ENCODE measurements around the gene SLC37A2. TPM values are rescaled to one million over a fixed set of nuclear protein-coding genes. Genes with fewer than 3 reads are reported as not detected.

SLC37A2 gene
- total and polyA plus RNA-seq, 9 donors: 2.4 to 8.4 (median 3.3) TPM

DNA sequence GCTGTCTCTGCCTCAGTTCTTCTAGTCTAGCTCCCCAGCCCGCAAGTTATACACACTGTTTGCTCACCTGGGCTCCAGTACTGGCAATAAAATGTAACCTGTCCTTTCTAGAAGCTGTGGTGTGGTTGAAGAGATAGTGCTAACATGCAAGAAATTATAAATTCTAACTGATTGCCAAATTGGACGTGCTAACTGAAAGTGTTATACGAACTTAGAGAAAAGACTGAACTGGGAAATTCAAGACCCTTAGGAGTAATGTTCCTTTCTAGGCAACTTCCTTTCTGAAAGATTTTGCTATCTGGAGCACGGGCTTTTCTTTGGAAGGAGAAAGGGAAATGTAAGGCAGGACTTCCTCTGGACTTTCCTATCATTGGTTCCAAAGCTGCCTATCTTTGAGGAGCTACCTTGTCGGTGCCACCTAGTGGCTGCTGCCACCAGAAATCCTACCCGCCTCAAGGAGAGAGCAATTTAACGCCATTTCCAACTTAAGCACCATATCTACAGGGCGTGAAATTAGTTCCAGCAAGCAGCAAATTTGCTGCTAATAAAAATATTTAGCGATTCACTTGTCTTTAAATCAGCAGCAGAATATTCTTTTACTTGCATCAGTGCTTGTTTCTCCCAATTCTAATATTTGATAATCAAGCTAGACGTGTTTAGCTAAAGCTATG is 61.0 kb downstream of the SLC37A2 start:
- peak; percentile 77 for DNase-seq

DNA sequence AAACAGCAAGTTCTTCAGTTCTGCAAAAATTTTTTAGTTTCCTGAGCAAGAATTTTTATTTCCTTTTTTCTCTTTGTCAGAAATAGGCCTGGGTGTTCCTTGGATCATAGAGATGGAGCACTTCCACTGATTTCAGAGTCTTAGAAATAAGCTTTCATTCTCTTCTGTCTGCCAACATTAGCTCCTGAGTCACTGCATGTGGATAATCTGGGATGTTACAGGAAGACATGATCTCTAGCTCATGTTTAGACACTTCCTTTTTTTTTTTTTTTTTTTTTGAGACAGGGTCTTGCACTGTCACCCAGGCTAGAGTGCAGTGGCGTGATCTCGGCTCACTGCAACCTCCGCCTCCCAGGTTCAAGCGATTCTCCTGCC is 61.5 kb downstream of the SLC37A2 start:
- peaks cover 7% of the 10 kb centered on the region for H3K4me1 ChIP-seq (ENCODE audit: control insufficient read depth, insufficient read depth, low read length)
- H3K27me3 ChIP-seq (ENCODE audit: control insufficient read depth, insufficient read depth, low read length): peaks cover 9% of the 10 kb centered on the region
- no CpG with 5 or more reads among the region's 4 CpGs for WGBS (ENCODE audit: insufficient coverage)
- DNase-seq: peak; percentile 19
- no peaks in the 10 kb centered on the region for H3K9me3 ChIP-seq (replicated peaks; ENCODE audit: control insufficient read depth, low read depth, low read length)
- H3K4me3 ChIP-seq (ENCODE audit: low read length): no peak overlapping the region
- H3K36me3 ChIP-seq (ENCODE audit: control insufficient read depth, insufficient read depth, low read length): no peaks in the 10 kb centered on the region
- H3K27ac ChIP-seq (ENCODE audit: low read length): no peak overlapping the region

More for the DNA sequence above, 61.0 kb downstream of the SLC37A2 start:
- no peak overlapping the region for H3K27ac ChIP-seq (ENCODE audit: low read length)
- peaks cover 6% of the 10 kb centered on the region for H3K27me3 ChIP-seq (ENCODE audit: control insufficient read depth, insufficient read depth, low read length)
- H3K4me1 ChIP-seq (ENCODE audit: control insufficient read depth, insufficient read depth, low read length): peaks cover 7% of the 10 kb centered on the region
- 52% methylated on average over 5 of the region's 10 CpGs for WGBS (ENCODE audit: insufficient coverage)
- no peaks in the 10 kb centered on the region for H3K36me3 ChIP-seq (ENCODE audit: control insufficient read depth, insufficient read depth, low read length)
- no peaks in the 10 kb centered on the region for H3K9me3 ChIP-seq (replicated peaks; ENCODE audit: control insufficient read depth, low read depth, low read length)
- H3K4me3 ChIP-seq (ENCODE audit: low read length): peak overlapping the region; percentile 14

DNA sequence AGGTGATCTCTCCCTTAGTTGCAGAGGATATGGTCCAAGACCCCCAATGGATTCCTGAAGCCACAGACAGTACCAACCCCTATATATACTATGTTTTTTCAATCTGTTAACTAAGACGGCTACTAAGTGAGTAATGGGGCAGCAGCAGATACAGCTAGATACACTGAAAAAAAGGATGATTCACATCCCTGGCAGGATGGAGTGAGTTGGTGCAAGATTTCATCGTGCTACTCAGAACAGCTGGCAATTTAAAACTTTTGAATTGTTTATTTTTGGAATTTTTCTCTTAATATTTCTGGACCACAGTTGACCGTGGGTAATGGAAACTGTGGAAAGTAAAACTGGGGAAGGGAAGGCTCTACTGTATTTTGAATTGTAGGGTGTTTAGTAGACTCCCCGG is 65.3 kb downstream of the SLC37A2 start:
- H3K9me3 ChIP-seq (replicated peaks; ENCODE audit: control insufficient read depth, low read depth, low read length): no peaks in the 10 kb centered on the region
- peaks cover 14% of the 10 kb centered on the region for H3K27me3 ChIP-seq (ENCODE audit: control insufficient read depth, insufficient read depth, low read length)
- DNase-seq: no peak
- H3K4me3 ChIP-seq (ENCODE audit: low read length): no peak overlapping the region
- H3K4me1 ChIP-seq (ENCODE audit: control insufficient read depth, insufficient read depth, low read length): peaks cover 3% of the 10 kb centered on the region
- no peak overlapping the region for H3K27ac ChIP-seq (ENCODE audit: low read length)
- WGBS (ENCODE audit: insufficient coverage): 57% methylated on average over 1 of the region's 4 CpGs
- no peaks in the 10 kb centered on the region for H3K36me3 ChIP-seq (ENCODE audit: control insufficient read depth, insufficient read depth, low read length)

DNA sequence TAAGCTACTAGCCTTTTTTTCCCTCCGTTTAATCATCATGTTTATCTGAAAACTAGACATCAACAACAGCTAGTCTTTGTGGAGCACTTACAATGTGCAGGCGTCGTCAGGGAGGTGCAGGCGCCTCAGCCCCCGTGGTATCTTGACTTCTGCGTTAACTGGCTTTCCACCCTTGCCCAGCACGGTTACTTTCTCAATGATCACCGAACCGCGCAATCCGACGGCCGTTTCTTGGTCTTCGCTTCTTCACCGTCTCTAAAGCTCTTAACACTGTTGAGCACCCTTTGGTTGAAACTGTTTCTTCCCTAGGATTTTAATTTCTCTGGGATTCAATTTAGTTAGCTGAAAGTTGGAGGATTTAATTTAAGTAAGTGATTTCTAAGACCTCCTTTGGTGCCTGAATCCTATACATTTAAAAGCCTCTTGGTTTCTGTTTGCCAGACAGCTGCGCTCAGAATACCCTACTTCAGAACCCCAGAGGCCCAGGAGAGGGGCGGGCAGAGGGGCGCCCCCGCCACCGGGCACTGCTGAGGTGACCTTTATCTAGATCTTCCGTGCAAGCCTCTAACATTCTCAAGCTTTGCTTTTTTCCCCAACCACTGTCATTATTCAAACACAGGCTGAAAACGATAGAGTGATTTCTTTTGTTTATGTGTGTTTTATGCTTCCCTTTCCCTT is 66.3 kb downstream of the SLC37A2 start:
- H3K36me3 ChIP-seq (ENCODE audit: control insufficient read depth, insufficient read depth, low read length): no peaks in the 10 kb centered on the region
- H3K4me1 ChIP-seq (ENCODE audit: control insufficient read depth, insufficient read depth, low read length): no peaks in the 10 kb centered on the region
- no peak overlapping the region for H3K27ac ChIP-seq (ENCODE audit: low read length)
- H3K27me3 ChIP-seq (ENCODE audit: control insufficient read depth, insufficient read depth, low read length): peaks cover 14% of the 10 kb centered on the region
- no peaks in the 10 kb centered on the region for H3K9me3 ChIP-seq (replicated peaks; ENCODE audit: control insufficient read depth, low read depth, low read length)
- WGBS (ENCODE audit: insufficient coverage): 78% methylated on average over 15 of the region's 22 CpGs
- H3K4me3 ChIP-seq (ENCODE audit: low read length): no peak overlapping the region
- no peak for DNase-seq

DNA sequence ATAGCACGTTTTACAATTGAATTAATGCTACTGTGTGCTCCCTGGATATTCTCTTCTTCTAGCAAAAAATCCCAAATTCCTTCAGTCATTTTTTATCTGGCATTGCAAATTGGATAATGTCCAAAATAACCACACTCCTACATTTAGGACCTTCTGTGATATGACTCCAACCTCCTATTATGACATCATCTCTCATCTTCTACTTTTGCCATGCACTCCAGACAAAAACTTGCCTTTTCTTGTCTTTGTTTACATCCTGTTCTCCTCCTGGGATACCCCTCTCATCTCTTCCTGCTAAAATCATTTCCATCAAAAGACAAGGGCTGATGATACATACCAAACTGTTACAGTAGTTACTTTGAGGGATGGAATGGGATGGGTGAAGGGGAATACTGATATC is 69.0 kb downstream of the SLC37A2 start:
- peaks cover 10% of the 10 kb centered on the region for H3K27me3 ChIP-seq (ENCODE audit: control insufficient read depth, insufficient read depth, low read length)
- no peaks in the 10 kb centered on the region for H3K36me3 ChIP-seq (ENCODE audit: control insufficient read depth, insufficient read depth, low read length)
- H3K9me3 ChIP-seq (replicated peaks; ENCODE audit: control insufficient read depth, low read depth, low read length): no peaks in the 10 kb centered on the region
- WGBS (ENCODE audit: insufficient coverage): 67% methylated on average over 1 of the region's 1 CpG
- H3K4me3 ChIP-seq (ENCODE audit: low read length): no peak overlapping the region
- H3K27ac ChIP-seq (ENCODE audit: low read length): no peak overlapping the region
- DNase-seq: no peak
- H3K4me1 ChIP-seq (ENCODE audit: control insufficient read depth, insufficient read depth, low read length): no peaks in the 10 kb centered on the region

DNA sequence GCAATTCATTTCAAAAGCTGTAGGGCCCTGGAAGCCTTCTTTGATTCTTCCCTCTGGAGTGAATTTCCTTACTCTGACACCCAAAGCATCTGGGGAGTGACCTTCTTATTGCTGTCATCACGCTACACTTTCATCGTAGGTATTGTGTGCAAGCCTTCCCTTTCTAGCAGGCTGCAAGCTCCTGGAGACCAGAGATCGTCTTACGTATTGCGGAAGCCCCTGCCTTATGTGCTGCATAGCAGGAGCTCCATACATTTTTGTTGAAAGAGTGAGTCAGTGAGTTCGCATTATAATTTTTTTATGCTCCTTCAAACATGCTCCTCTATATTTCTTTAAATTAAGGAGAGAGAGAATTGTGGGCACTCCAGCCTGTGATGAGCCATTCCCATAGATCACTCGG is 69.5 kb downstream of the SLC37A2 start:
- Histone ChIP-seq H3K4me3 (ENCODE audit: low read length) (no peak overlapping the region), H3K27me3 (ENCODE audit: control insufficient read depth, insufficient read depth, low read length) (peaks cover 10% of the 10 kb centered on the region), H3K4me1 (ENCODE audit: control insufficient read depth, insufficient read depth, low read length) (no peaks in the 10 kb centered on the region), H3K27ac (ENCODE audit: low read length) (no peak overlapping the region), H3K36me3 (ENCODE audit: control insufficient read depth, insufficient read depth, low read length) (no peaks in the 10 kb centered on the region), H3K9me3 (replicated peaks; ENCODE audit: control insufficient read depth, low read depth, low read length) (no peaks in the 10 kb centered on the region)
- DNase-seq: no peak
- 43% methylated on average over 3 of the region's 7 CpGs for WGBS (ENCODE audit: insufficient coverage)

DNA sequence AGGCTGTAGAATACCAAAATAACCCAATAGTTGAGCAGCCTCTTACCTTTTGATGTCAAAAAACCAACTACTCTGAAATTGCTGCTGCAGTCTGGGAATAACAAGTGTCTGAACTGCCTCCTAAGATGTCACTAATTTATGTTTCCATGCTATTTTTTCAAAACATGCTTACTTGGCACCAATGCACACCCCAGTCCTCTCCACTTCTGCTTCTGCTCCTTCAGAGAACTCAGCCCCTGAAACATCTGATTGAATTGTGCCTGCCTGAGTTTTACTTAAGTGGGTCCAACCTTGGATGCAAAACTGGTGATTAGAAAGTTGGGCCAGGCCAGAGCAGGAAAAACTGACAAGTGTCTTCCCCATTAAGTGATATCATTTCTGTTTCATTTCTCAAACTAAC is 72.9 kb downstream of the SLC37A2 start:
- H3K4me3 ChIP-seq (ENCODE audit: low read length): no peak overlapping the region
- H3K27me3 ChIP-seq (ENCODE audit: control insufficient read depth, insufficient read depth, low read length): peaks cover 8% of the 10 kb centered on the region
- peaks cover 11% of the 10 kb centered on the region for H3K4me1 ChIP-seq (ENCODE audit: control insufficient read depth, insufficient read depth, low read length)
- H3K9me3 ChIP-seq (replicated peaks; ENCODE audit: control insufficient read depth, low read depth, low read length): no peaks in the 10 kb centered on the region
- no peak overlapping the region for H3K27ac ChIP-seq (ENCODE audit: low read length)
- no peak for DNase-seq
- H3K36me3 ChIP-seq (ENCODE audit: control insufficient read depth, insufficient read depth, low read length): no peaks in the 10 kb centered on the region

DNA sequence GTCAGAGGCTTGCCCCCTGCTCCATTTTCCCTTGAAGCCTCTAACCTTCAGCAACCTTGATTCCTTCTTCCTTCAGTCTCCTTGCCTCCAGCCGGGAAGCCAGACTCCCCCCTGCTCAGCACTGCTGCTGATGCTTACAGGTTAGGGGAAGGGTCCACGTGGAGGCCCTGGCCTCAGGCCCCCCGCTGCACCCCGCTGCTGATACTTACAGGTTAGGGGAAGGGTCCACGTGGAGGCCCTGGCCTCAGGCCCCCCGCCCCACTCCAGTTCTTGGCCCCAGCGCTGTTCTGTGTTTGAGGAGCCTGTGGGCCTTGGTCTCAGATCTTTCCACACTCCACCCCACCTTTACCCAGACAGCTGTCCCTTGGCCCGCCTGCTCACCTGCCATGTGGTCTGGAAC is 75.9 kb downstream of the SLC37A2 start:
- Histone ChIP-seq H3K27ac (ENCODE audit: low read length) (no peak overlapping the region), H3K36me3 (ENCODE audit: control insufficient read depth, insufficient read depth, low read length) (no peaks in the 10 kb centered on the region), H3K4me1 (ENCODE audit: control insufficient read depth, insufficient read depth, low read length) (peaks cover 16% of the 10 kb centered on the region), H3K9me3 (replicated peaks; ENCODE audit: control insufficient read depth, low read depth, low read length) (no peaks in the 10 kb centered on the region), H3K4me3 (ENCODE audit: low read length) (no peak overlapping the region), H3K27me3 (ENCODE audit: control insufficient read depth, insufficient read depth, low read length) (peaks cover 3% of the 10 kb centered on the region)
- WGBS (ENCODE audit: insufficient coverage): no CpG with 5 or more reads among the region's 8 CpGs
- no peak for DNase-seq

DNA sequence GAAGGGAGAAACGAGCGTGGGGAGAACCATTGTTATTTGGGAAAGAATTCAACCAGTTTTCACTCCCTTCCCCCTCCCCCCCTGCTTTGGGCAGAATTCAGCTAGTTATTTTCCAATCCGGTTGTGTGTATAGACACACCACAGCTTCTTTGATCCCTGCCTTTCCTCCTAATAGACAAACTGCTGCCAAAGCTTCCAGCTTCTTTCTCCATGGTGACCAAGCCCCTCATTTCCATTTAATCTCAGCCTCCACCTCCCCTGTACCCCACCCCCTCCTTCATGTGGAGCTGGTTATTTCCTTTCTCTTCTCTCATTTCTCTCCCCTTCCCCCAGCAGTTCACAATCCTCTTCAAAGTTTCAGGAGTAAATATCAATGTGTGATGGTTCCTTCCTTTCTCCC is 76.7 kb downstream of the SLC37A2 start:
- Histone ChIP-seq H3K9me3 (replicated peaks; ENCODE audit: control insufficient read depth, low read depth, low read length) (no peaks in the 10 kb centered on the region), H3K27ac (ENCODE audit: low read length) (no peak overlapping the region), H3K36me3 (ENCODE audit: control insufficient read depth, insufficient read depth, low read length) (no peaks in the 10 kb centered on the region), H3K4me3 (ENCODE audit: low read length) (no peak overlapping the region), H3K27me3 (ENCODE audit: control insufficient read depth, insufficient read depth, low read length) (peaks cover 3% of the 10 kb centered on the region), H3K4me1 (ENCODE audit: control insufficient read depth, insufficient read depth, low read length) (peaks cover 16% of the 10 kb centered on the region)
- no peak for DNase-seq
- WGBS (ENCODE audit: insufficient coverage): 10% methylated on average over 1 of the region's 3 CpGs
